PC-9 (cell line): ENCODE results near the gene NEK8. TPM values are rescaled to one million over a fixed set of nuclear protein-coding genes. Genes with fewer than 3 reads are reported as not detected.

Experiments
- BruUV-seq: library from RNA; stranded (reverse); fragments of 400-500 nt; replicated peaks from 2 replicates; lab custom pipeline; 2021; lab: Mats Ljungman, UMichigan
- CTCF ChIA-PET: fragments of 300-600 bp; sonication (Branson Sonifier 250); formaldehyde crosslinking; loops from one replicate; lab custom pipeline; 2022; ENCODE audit warnings: antibody characterized with exemption; lab: Charles Lee
- POLR2A ChIA-PET: fragments of 300-600 bp; sonication (Branson Sonifier 250); formaldehyde crosslinking; loops from one replicate; lab custom pipeline; 2022; ENCODE audit warnings: antibody characterized with exemption; ENCODE audit not compliant: unreplicated experiment; lab: Charles Lee
- DNase-seq, 2 experiments: peaks; one replicate each; pipeline versions ENCODE4 v3.0.0 to v3.0.0-alpha.2; 2015 to 2022; ENCODE audit warnings: mixed read lengths in 1 of 2
- H2AFZ ChIP-seq: fragments of 200-600 bp; sonication (generic); 2 replicates; pipeline ENCODE4 v1.8.1; 2017; ENCODE audit warnings: antibody characterized with exemption
- H3F3A ChIP-seq: fragments of 200-600 bp; sonication (generic); 2 replicates; pipeline ENCODE4 v1.8.1; 2017; ENCODE audit warnings: antibody characterized with exemption, mild to moderate bottlenecking, low read depth; ENCODE audit not compliant: insufficient read depth
- H3K27ac ChIP-seq: fragments of 200-600 bp; sonication (generic); 2 replicates; pipeline ENCODE4 v1.6.1; 2016; ENCODE audit warnings: mixed run types
- H3K27me3 ChIP-seq: fragments of 200-600 bp; sonication (generic); 2 replicates; pipeline ENCODE4 v1.6.1; 2016; ENCODE audit warnings: low read depth, mixed run types; ENCODE audit not compliant: insufficient read depth
- H3K36me3 ChIP-seq: fragments of 200-600 bp; sonication (generic); 2 replicates; pipeline ENCODE4 v1.6.1; 2016; ENCODE audit warnings: low read depth, mixed run types
- H3K4me1 ChIP-seq: fragments of 200-600 bp; sonication (generic); replicated peaks from 2 replicates; pipeline ENCODE4 v1.6.1; 2016; ENCODE audit warnings: mixed run types; ENCODE audit not compliant: insufficient read depth
- H3K4me2 ChIP-seq: fragments of 200-600 bp; sonication (generic); 2 replicates; pipeline ENCODE4 v1.6.1; 2017; ENCODE audit warnings: mixed run types
- H3K4me3 ChIP-seq: fragments of 200-600 bp; sonication (generic); 2 replicates; pipeline ENCODE4 v1.6.1; 2016; ENCODE audit warnings: mixed run types
- H3K79me2 ChIP-seq: fragments of 200-600 bp; sonication (generic); 2 replicates; pipeline ENCODE4 v1.6.1; 2017; ENCODE audit warnings: low read depth, mixed run types
- H3K9me2 ChIP-seq: fragments of 200-600 bp; sonication (generic); 2 replicates; pipeline ENCODE4 v1.8.1; 2017; ENCODE audit warnings: mild to moderate bottlenecking; ENCODE audit not compliant: insufficient read depth
- H3K9me3 ChIP-seq: fragments of 200-600 bp; sonication (generic); 2 replicates; pipeline ENCODE4 v1.8.1; 2016; ENCODE audit warnings: low read depth; ENCODE audit not compliant: insufficient read depth
- H4K20me1 ChIP-seq: fragments of 200-600 bp; sonication (generic); 2 replicates; pipeline ENCODE4 v1.8.1; 2017; ENCODE audit not compliant: insufficient read depth
- EZH2 ChIP-seq: fragments of 200-600 bp; sonication (generic); IDR thresholded peaks from 2 replicates; pipeline ENCODE4 v1.8.0; 2017; ENCODE audit warnings: antibody characterized with exemption, low read depth
- intact Hi-C: fragments of 100-400 bp; cut with micrococcal nuclease; formaldehyde crosslinking; loops from one replicate; pipeline ENCODE4 v1.10.0; 2022; ENCODE audit not compliant: unreplicated experiment
- total RNA-seq: library from RNA; stranded (reverse); gene quantifications from 2 replicates; pipeline ENCODE4 v1.2.3, GENCODE V29; 2021
- TF ChIP-seq, protein P1 (sequence below): fragments of 200-600 bp; sonication (generic); conservative IDR thresholded peaks from 2 replicates; pipeline ENCODE4 v1.6.1; 2017; ENCODE audit warnings: mixed run types, antibody characterized with exemption, mild to moderate bottlenecking, moderate library complexity

The NEK8 gene
- total RNA-seq, 1 experiment from 2014 or later, result 12.1 TPM

DNA sequence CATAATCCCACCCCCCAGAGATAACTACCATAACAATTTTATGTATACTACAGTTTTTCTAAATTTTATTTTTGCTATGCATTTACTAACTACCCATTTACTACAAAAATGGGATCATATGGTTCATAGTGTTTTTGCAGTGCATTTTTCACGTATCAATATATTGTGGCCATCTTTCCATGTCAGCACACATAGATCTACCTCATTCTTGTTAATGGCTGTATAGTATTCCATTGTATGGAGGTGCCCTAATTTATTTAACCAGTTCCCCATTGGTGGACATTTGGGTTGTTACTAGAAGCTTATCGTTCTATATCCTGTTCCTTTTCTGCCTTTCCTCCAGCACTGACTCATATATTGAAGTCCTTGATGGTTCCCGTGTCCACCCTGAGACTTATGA is 39.6 kb upstream of the NEK8 start:
- H3F3A ChIP-seq, result no peaks in the 10 kb centered on the region; the same call in 1 of the 2 replicates
- no peaks in the 10 kb centered on the region for H3K9me2 ChIP-seq
- no peak for DNase-seq
- no peak overlapping the region for H3K4me3 ChIP-seq
- H3K9me3 ChIP-seq, result no peaks in the 10 kb centered on the region
- no peak overlapping the region for H3K4me2 ChIP-seq
- CTCF ChIA-PET, result interaction anchor here (0.6 kb wide), 1 partner anchor 48 kb away, joined by 3 read pairs; no protein-coding TSS in a partner anchor
- no peaks in the 10 kb centered on the region for H3K79me2 ChIP-seq
- POLR2A ChIA-PET, result no interaction called here
- no TSS peak for BruUV-seq
- intact Hi-C loops, result no loop called here
- peaks cover 46% of the 10 kb centered on the region for H3K36me3 ChIP-seq
- no peaks in the 10 kb centered on the region; the same call in 1 of the 2 replicates for H4K20me1 ChIP-seq
- TF ChIP-seq, protein P1, sequence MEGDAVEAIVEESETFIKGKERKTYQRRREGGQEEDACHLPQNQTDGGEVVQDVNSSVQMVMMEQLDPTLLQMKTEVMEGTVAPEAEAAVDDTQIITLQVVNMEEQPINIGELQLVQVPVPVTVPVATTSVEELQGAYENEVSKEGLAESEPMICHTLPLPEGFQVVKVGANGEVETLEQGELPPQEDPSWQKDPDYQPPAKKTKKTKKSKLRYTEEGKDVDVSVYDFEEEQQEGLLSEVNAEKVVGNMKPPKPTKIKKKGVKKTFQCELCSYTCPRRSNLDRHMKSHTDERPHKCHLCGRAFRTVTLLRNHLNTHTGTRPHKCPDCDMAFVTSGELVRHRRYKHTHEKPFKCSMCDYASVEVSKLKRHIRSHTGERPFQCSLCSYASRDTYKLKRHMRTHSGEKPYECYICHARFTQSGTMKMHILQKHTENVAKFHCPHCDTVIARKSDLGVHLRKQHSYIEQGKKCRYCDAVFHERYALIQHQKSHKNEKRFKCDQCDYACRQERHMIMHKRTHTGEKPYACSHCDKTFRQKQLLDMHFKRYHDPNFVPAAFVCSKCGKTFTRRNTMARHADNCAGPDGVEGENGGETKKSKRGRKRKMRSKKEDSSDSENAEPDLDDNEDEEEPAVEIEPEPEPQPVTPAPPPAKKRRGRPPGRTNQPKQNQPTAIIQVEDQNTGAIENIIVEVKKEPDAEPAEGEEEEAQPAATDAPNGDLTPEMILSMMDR, result no peak
- TF ChIP-seq EZH2, result no peak
- H3K4me1 ChIP-seq, result no peaks in the 10 kb centered on the region
- H3K27ac ChIP-seq, result no peak overlapping the region
- no peaks in the 10 kb centered on the region for H3K27me3 ChIP-seq
- no peak overlapping the region for H2AFZ ChIP-seq

DNA sequence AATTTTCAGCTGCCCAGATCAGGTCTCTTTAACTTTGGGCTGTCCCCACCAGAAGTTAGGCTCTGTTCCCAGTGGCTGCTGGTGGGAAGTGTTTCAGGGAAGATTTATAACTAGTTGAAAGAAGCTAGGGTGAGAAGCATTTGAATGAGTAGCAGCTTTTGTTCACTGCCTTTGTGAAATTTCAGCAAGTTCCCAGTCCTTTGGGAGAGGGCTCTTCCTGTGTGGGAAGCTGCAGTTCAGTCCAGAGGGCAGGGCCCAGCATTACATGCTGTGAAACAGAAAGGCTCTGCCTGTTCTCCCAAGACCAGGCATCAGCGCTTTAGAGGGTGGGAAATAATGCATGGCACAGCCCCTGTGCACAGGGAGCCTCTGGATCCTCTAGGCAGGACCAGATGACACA is 34.7 kb upstream of the NEK8 start:
- Histone ChIP-seq H3K79me2 (no peaks in the 10 kb centered on the region), H4K20me1 (no peaks in the 10 kb centered on the region), H3K9me2 (no peaks in the 10 kb centered on the region), H3K27ac (no peak overlapping the region), H3K36me3 (peaks cover 24% of the 10 kb centered on the region), H3K27me3 (no peaks in the 10 kb centered on the region), H3K4me3 (no peak overlapping the region), H2AFZ (no peak overlapping the region), H3F3A (0 out of 2 replicates have a peak, but pooled peaks cover 3% of the 10 kb centered on the region), H3K4me1 (no peaks in the 10 kb centered on the region), H3K4me2 (no peak overlapping the region), H3K9me3 (no peaks in the 10 kb centered on the region)
- intact Hi-C loops, result no loop called here
- ChIA-PET POLR2A (no interaction called here), CTCF (no interaction called here)
- no peak for DNase-seq
- TF ChIP-seq, protein P1, result no peak
- TF ChIP-seq EZH2, result no peak
- BruUV-seq, result no TSS peak

DNA sequence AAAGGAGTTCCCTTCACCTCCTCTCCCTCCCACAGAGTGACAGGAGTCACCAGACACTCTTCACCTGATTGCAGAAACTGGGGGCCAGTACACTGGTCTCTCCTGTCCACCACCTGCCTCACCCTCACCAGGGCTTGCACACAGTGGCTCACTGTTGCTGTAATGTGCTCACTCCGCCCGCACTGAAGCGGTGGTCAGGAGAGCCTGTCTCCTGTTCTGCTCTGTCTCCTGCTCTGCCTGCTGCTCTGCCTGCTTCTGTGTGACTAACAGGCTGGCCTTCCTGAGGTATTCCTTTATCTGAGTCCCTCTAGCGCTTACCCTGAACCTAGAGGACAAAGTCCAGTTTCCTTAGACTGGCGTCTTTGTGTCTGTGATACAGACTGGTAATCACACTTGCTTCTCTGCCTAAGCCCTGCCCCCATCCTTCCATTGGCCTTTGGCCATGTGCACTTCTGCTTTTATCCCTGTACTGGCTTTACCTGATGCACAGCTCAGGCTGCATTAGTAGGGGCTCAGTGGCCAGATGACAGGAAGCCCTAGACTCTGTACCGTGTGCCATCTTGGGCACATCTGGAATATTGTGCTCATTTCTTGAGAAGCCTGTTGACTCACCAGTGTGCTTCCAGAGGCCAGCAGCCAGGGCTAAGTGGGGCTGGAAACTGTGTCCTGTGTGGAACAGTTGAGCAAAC is 30.2 kb upstream of the NEK8 start:
- Histone ChIP-seq H3K27ac (no peak overlapping the region), H3K4me1 (no peaks in the 10 kb centered on the region), H2AFZ (no peak overlapping the region), H3K4me2 (no peak overlapping the region), H3K4me3 (no peak overlapping the region), H3K27me3 (no peaks in the 10 kb centered on the region), H3K9me3 (no peaks in the 10 kb centered on the region), H3K79me2 (no peaks in the 10 kb centered on the region), H3K36me3 (peaks cover 4% of the 10 kb centered on the region; the same call in 1 of the 2 replicates), H3K9me2 (no peaks in the 10 kb centered on the region), H4K20me1 (no peaks in the 10 kb centered on the region), H3F3A (peaks cover 8% of the 10 kb centered on the region; the same call in 1 of the 2 replicates)
- ChIA-PET POLR2A (no interaction called here), CTCF (no interaction called here)
- intact Hi-C loops, result no loop called here
- no TSS peak for BruUV-seq
- no peak for DNase-seq
- TF ChIP-seq, protein P1, result no peak
- no peak for TF ChIP-seq EZH2
